HCT116 (cell line): ENCODE data around the gene ETS1. TPM values are rescaled to one million over a fixed set of nuclear protein-coding genes. Genes with fewer than 3 reads are reported as not detected.

Experiments used
- ATAC-seq: fragments of 200-7000 bp; cut with Tn5 transposase; 2 replicates; pipeline ENCODE4 v1.9.1; 2020; ENCODE audit warnings: mild to moderate bottlenecking, moderate library complexity
- BruUV-seq: library from RNA; stranded (reverse); fragments of 400-500 nt; replicated peaks from 2 replicates; lab custom pipeline; 2021; lab: Mats Ljungman, UMichigan
- CTCF ChIA-PET: fragments of 300-600 bp; sonication (Branson Sonifier 250); formaldehyde crosslinking; loops from one replicate; lab custom pipeline; 2021; ENCODE audit warnings: antibody characterized with exemption; lab: Charles Lee
- POLR2A ChIA-PET: fragments of 300-600, 350-600 bp; sonication (Branson Sonifier 250); formaldehyde crosslinking; loops from one replicate; lab custom pipeline; 2021; ENCODE audit warnings: antibody characterized with exemption; lab: Charles Lee
- RAD21 ChIA-PET, 2 experiments: fragments of 300-600 bp; sonication (Branson Sonifier 250); formaldehyde crosslinking; loops; one replicate each; lab custom pipeline; 2023; ENCODE audit warnings: low total read pairs in 2 of 2; ENCODE audit not compliant: uncharacterized antibody in 2 of 2, unreplicated experiment in 2 of 2, low non-redundant PET in 1 of 2; lab: Charles Lee
- DNase-seq: peaks from one replicate; pipeline ENCODE4 v3.0.0-alpha.2; 2010; ENCODE audit warnings: low read depth, low spot score
- H2AFZ ChIP-seq: fragments of 200-600 bp; shearing (Covaris generic), sonication (generic); 2 replicates; pipeline ENCODE4 v1.6.1; 2017; ENCODE audit warnings: low read depth, mixed run types, mixed read lengths, antibody characterized with exemption, low read length; ENCODE audit not compliant: poor library complexity, severe bottlenecking
- H3K27ac ChIP-seq: 2 replicates; pipeline ENCODE4 v1.5.1; 2012; ENCODE audit warnings: low read depth, low read length
- H3K27me3 ChIP-seq: fragments of 200-600 bp; sonication (generic); 2 replicates; pipeline ENCODE4 v1.6.1; 2016; ENCODE audit warnings: mixed run types, low read length, mixed read lengths; ENCODE audit not compliant: insufficient read depth
- H3K36me3 ChIP-seq, 2 experiments: fragments of 200-500 bp in 1 of 2; fragments of 200-600 bp in 1 of 2; sonication (Bioruptor generic) in 1 of 2; sonication (generic) in 1 of 2; 2 replicates each; pipeline versions ENCODE4 v1.5.1 to v1.6.1; 2014 to 2016; ENCODE audit warnings: low read length in 2 of 2, inconsistent platforms in 1 of 2, mixed read lengths in 1 of 2, mixed run types in 1 of 2; ENCODE audit not compliant: insufficient read depth in 2 of 2, control insufficient read depth in 1 of 2
- H3K4me1 ChIP-seq, 2 experiments: fragments of 200-600 bp in 1 of 2; sonication (generic) in 1 of 2; 2 replicates each; pipeline versions ENCODE4 v1.5.1 to v1.6.1; 2012 to 2017; ENCODE audit warnings: low read length in 2 of 2, inconsistent platforms in 1 of 2, mild to moderate bottlenecking in 1 of 2, mixed read lengths in 1 of 2, mixed run types in 1 of 2, moderate library complexity in 1 of 2; ENCODE audit not compliant: insufficient read depth in 2 of 2, control insufficient read depth in 1 of 2
- H3K4me2 ChIP-seq: fragments of 200-600 bp; sonication (generic); 2 replicates; pipeline ENCODE4 v1.6.1; 2017; ENCODE audit warnings: mixed run types, low read length, mixed read lengths
- H3K4me3 ChIP-seq, 2 experiments: fragments of 200-600 bp in 1 of 2; sonication (generic) in 1 of 2; replicated peaks in 1 of 2; 2 replicates each; pipeline ENCODE4 v1.5.1; 2011 to 2016; ENCODE audit warnings: low read length in 2 of 2, control low read depth in 1 of 2, low read depth in 1 of 2, mild to moderate bottlenecking in 1 of 2, mixed read lengths in 1 of 2, mixed run types in 1 of 2
- H3K79me2 ChIP-seq: fragments of 200-600 bp; sonication (generic); 2 replicates; pipeline ENCODE4 v1.6.1; 2017; ENCODE audit warnings: mild to moderate bottlenecking, mixed run types, low read length, moderate library complexity, mixed read lengths; ENCODE audit not compliant: insufficient read depth
- H3K9ac ChIP-seq: fragments of 200-600 bp; sonication (generic); 2 replicates; pipeline ENCODE4 v1.6.1; 2016; ENCODE audit warnings: low read length, mixed read lengths
- H3K9me2 ChIP-seq: fragments of 200-600 bp; sonication (generic), shearing (Covaris generic); 2 replicates; pipeline ENCODE4 v1.6.1; 2017; ENCODE audit warnings: mixed run types, mild to moderate bottlenecking, moderate library complexity; ENCODE audit not compliant: insufficient read depth
- H3K9me3 ChIP-seq, 2 experiments: fragments of 200-500 bp in 1 of 2; fragments of 200-600 bp in 1 of 2; sonication (Bioruptor generic) in 1 of 2; sonication (generic) in 1 of 2; 2 replicates each; pipeline ENCODE4 v1.6.1; 2014 to 2017; ENCODE audit warnings: low read length in 2 of 2, mixed read lengths in 2 of 2, inconsistent platforms in 1 of 2, low read depth in 1 of 2, mild to moderate bottlenecking in 1 of 2, mixed run types in 1 of 2, moderate library complexity in 1 of 2; ENCODE audit not compliant: control insufficient read depth in 1 of 2, insufficient read depth in 1 of 2
- H4K20me1 ChIP-seq: fragments of 200-600 bp; sonication (generic), shearing (Covaris generic); 2 replicates; pipeline ENCODE4 v1.6.1; 2017; ENCODE audit warnings: mixed run types, mild to moderate bottlenecking, moderate library complexity; ENCODE audit not compliant: insufficient read depth
- CTCF ChIP-seq, 3 experiments: fragments of 200-600 bp in 1 of 3; sonication (generic) in 1 of 3; IDR thresholded peaks in 2 of 3; conservative IDR thresholded peaks in 1 of 3; 2 replicates each; pipeline ENCODE4 v1.5.1; 2012 to 2017; ENCODE audit warnings: low read depth in 2 of 3, low read length in 2 of 3, antibody characterized with exemption in 1 of 3, borderline replicate concordance in 1 of 3, control low read depth in 1 of 3, mild to moderate bottlenecking in 1 of 3, mixed read lengths in 1 of 3, mixed run types in 1 of 3, moderate library complexity in 1 of 3; ENCODE audit not compliant: insufficient read depth in 1 of 3
- EZH2 ChIP-seq: fragments of 200-600 bp; sonication (generic); IDR thresholded peaks from 2 replicates; pipeline ENCODE4 v1.6.1; 2017; ENCODE audit warnings: antibody characterized with exemption, mixed run types
- FOSL1 ChIP-seq: IDR thresholded peaks from 2 replicates; pipeline ENCODE4 v1.6.1; 2012; ENCODE audit warnings: low read depth
- POLR2AphosphoS5 ChIP-seq: IDR thresholded peaks from 2 replicates; pipeline ENCODE4 v1.6.1; 2011; ENCODE audit warnings: mild to moderate bottlenecking, low read depth, low read length, moderate library complexity
- RAD21 ChIP-seq: IDR thresholded peaks from 2 replicates; pipeline ENCODE4 v1.6.1; 2012; ENCODE audit warnings: low read depth, mild to moderate bottlenecking
- REST ChIP-seq: IDR thresholded peaks from 2 replicates; pipeline ENCODE4 v1.6.1; 2012; ENCODE audit warnings: low read depth
- SIN3A ChIP-seq: IDR thresholded peaks from 2 replicates; pipeline ENCODE4 v1.6.1; 2012; ENCODE audit warnings: low read depth
- SP1 ChIP-seq: IDR thresholded peaks from 2 replicates; pipeline ENCODE4 v1.6.1; 2012; ENCODE audit warnings: low read depth
- intact Hi-C: fragments of 100-400 bp; cut with micrococcal nuclease; formaldehyde crosslinking; loops from 2 replicates; pipeline ENCODE4 v1.10.0; 2022
- total RNA-seq: library from RNA; stranded (reverse); gene quantifications from one replicate; pipeline ENCODE4 v1.2.1, GENCODE V29; 2021; ENCODE audit not compliant: unreplicated experiment

ETS1 gene
- total RNA-seq, 1 experiment from 2014 or later: 9.2 TPM

- H3K9me3 ChIP-seq: no peaks in the 10 kb centered on the region
- intact Hi-C loops: loop anchor here (5.0 kb wide), 1 partner anchor 601 kb away; no protein-coding TSS in a partner anchor
- H3K36me3 ChIP-seq: no peaks in the 10 kb centered on the region
- peaks cover 11% of the 10 kb centered on the region; the same call in 1 of the 2 replicates for H3K27me3 ChIP-seq
- H4K20me1 ChIP-seq: no peaks in the 10 kb centered on the region
- H3K9me2 ChIP-seq: no peaks in the 10 kb centered on the region
- no peak overlapping the region for H3K9ac ChIP-seq
- H3K4me2 ChIP-seq: no peak overlapping the region
- H2AFZ ChIP-seq: no peak overlapping the region
- ChIA-PET RAD21 (interaction anchor here in 1 of 2 experiments (1.2 kb wide), 1 partner anchor 339 kb away, joined by 3 read pairs; no protein-coding TSS in a partner anchor), POLR2A (no interaction called here), CTCF (interaction anchor here (1.2 to 7.1 kb wide), 4 partner anchors 198 to 461 kb away, joined by 3 to 80 read pairs (median 8); no protein-coding TSS in a partner anchor)
- H3K4me3 ChIP-seq: no peak overlapping the region
- no peaks in the 10 kb centered on the region for H3K79me2 ChIP-seq
- H3K27ac ChIP-seq: no peak overlapping the region
- no peaks in the 10 kb centered on the region for H3K4me1 ChIP-seq
- ATAC-seq (no peak), DNase-seq (no peak)
- BruUV-seq: no TSS peak
- no peak for TF ChIP-seq SP1
- no peak for TF ChIP-seq POLR2AphosphoS5
- no peak for TF ChIP-seq EZH2
- no peak for TF ChIP-seq FOSL1
- TF ChIP-seq SIN3A: no peak
- no peak for TF ChIP-seq RAD21
These were observed 46.1 kb upstream of the ETS1 start for GRCh38 chr11:128633384-128633965.

- Histone ChIP-seq H3K4me2 (no peak overlapping the region), H3K9me3 (no peaks in the 10 kb centered on the region), H3K4me3 (no peak overlapping the region), H2AFZ (no peak overlapping the region), H3K27me3 (peaks cover 3% of the 10 kb centered on the region; the same call in 1 of the 2 replicates), H3K79me2 (no peaks in the 10 kb centered on the region), H4K20me1 (no peaks in the 10 kb centered on the region), H3K9ac (no peak overlapping the region), H3K4me1 (no peaks in the 10 kb centered on the region), H3K27ac (no peak overlapping the region), H3K9me2 (no peaks in the 10 kb centered on the region), H3K36me3 (no peaks in the 10 kb centered on the region)
- TF ChIP-seq REST: no peak
- peak; percentile 61 to 64 (median 63) for TF ChIP-seq CTCF (IDR thresholded peaks at IDR 0.05 in 2 of 3, conservative IDR thresholded peaks at IDR 0.05 in 1 of 3; ENCODE audit: borderline replicate concordance in 1 of 3, insufficient read depth in 1 of 3, low read depth in 2 of 3, low read length in 2 of 3)
- peak; percentile 70 for TF ChIP-seq RAD21
- peak; percentile 19 for DNase-seq
- ChIA-PET POLR2A (no interaction called here), RAD21 (interaction anchor here (0.7 to 1.3 kb wide), 6 partner anchors 42 to 460 kb away, joined by 3 to 4 read pairs (median 3); no protein-coding TSS in a partner anchor), CTCF (interaction anchor here (0.7 to 7.1 kb wide), 9 partner anchors 125 to 475 kb away, joined by 3 to 80 read pairs (median 9); no protein-coding TSS in a partner anchor)
- ATAC-seq: peak; percentile 68
- BruUV-seq: no TSS peak
- intact Hi-C loops: loop anchor here (1.0 to 5.0 kb wide), 3 partner anchors 199 to 600 kb away; no protein-coding TSS in a partner anchor
These were observed 44.9 kb upstream of the ETS1 start for GRCh38 chr11:128632141-128632791.
